GM23338 (cell line): ENCODE data around the gene WDR41. TPM values are rescaled to one million over a fixed set of nuclear protein-coding genes. Genes with fewer than 3 reads are reported as not detected.

Experiments used
- ATAC-seq: fragments of 200-7000 bp; cut with Tn5 transposase; 3 replicates; pipeline ENCODE4 v1.9.1; 2020
- DNase-seq: peaks from one replicate; pipeline ENCODE4 v3.0.0-alpha.2; 2015; ENCODE audit warnings: low spot score
- H2AFZ ChIP-seq: fragments of 200-600 bp; sonication (generic); 2 replicates; pipeline ENCODE4 v1.8.0; 2016; ENCODE audit warnings: antibody characterized with exemption, mild to moderate bottlenecking, moderate library complexity
- H3F3A ChIP-seq: fragments of 200-600 bp; sonication (generic); replicated peaks from 2 replicates; pipeline ENCODE4 v1.8.0; 2017; ENCODE audit warnings: antibody characterized with exemption, mixed run types, low read depth
- H3K27ac ChIP-seq: fragments of 200-600 bp; sonication (generic); 2 replicates; pipeline ENCODE4 v1.6.1; 2016; ENCODE audit warnings: low read depth
- H3K27me3 ChIP-seq: fragments of 200-600 bp; sonication (generic); 2 replicates; pipeline ENCODE4 v1.8.0; 2016; ENCODE audit warnings: mild to moderate bottlenecking, mixed run types, moderate library complexity; ENCODE audit not compliant: insufficient read depth
- H3K36me3 ChIP-seq: fragments of 200-600 bp; sonication (generic); 2 replicates; pipeline ENCODE4 v1.8.0; 2016; ENCODE audit warnings: mild to moderate bottlenecking; ENCODE audit not compliant: insufficient read depth
- H3K4me1 ChIP-seq: fragments of 200-600 bp; sonication (generic); 2 replicates; pipeline ENCODE4 v1.8.0; 2016; ENCODE audit warnings: mild to moderate bottlenecking, moderate library complexity; ENCODE audit not compliant: insufficient read depth
- H3K4me2 ChIP-seq: fragments of 200-600 bp; sonication (generic); 2 replicates; pipeline ENCODE4 v1.7.1; 2017; ENCODE audit warnings: mixed run types
- H3K4me3 ChIP-seq: fragments of 200-600 bp; sonication (generic); 2 replicates; pipeline ENCODE4 v1.6.1; 2016; ENCODE audit warnings: mixed run types
- H3K79me2 ChIP-seq: fragments of 200-600 bp; sonication (generic); replicated peaks from 2 replicates; pipeline ENCODE4 v1.8.0; 2017; ENCODE audit warnings: mild to moderate bottlenecking; ENCODE audit not compliant: insufficient read depth
- H3K9me2 ChIP-seq: fragments of 200-600 bp; sonication (generic); 2 replicates; pipeline ENCODE4 v1.8.0; 2017; ENCODE audit not compliant: insufficient read depth
- H4K20me1 ChIP-seq: fragments of 200-600 bp; sonication (generic); replicated peaks from 2 replicates; pipeline ENCODE4 v1.8.0; 2017; ENCODE audit warnings: mild to moderate bottlenecking; ENCODE audit not compliant: insufficient read depth
- H3K27ac Mint-ChIP-seq: 2 replicates; pipeline ENCODE4 v1.8.0; 2020; ENCODE audit warnings: inconsistent platforms, mild to moderate bottlenecking, moderate library complexity, mixed read lengths
- H3K27me3 Mint-ChIP-seq: 3 replicates; pipeline ENCODE4 v1.8.0; 2022; ENCODE audit warnings: low read depth, mild to moderate bottlenecking, moderate library complexity, mixed read lengths, inconsistent platforms; ENCODE audit not compliant: insufficient read depth, poor library complexity
- H3K36me3 Mint-ChIP-seq: 3 replicates; pipeline ENCODE4 v1.8.0; 2021; ENCODE audit warnings: low read depth, mild to moderate bottlenecking, inconsistent platforms, moderate library complexity, mixed read lengths
- H3K4me1 Mint-ChIP-seq: 3 replicates; pipeline ENCODE4 v1.8.0; 2020; ENCODE audit warnings: mild to moderate bottlenecking, inconsistent platforms, mixed read lengths
- H3K4me3 Mint-ChIP-seq: 3 replicates; pipeline ENCODE4 v1.8.0; 2021; ENCODE audit warnings: moderate library complexity, mild to moderate bottlenecking, inconsistent platforms, mixed read lengths
- H3K9me3 Mint-ChIP-seq: 3 replicates; pipeline ENCODE4 v1.8.0; 2020; ENCODE audit warnings: moderate library complexity, mild to moderate bottlenecking, inconsistent platforms, mixed read lengths
- CREB1 ChIP-seq: fragments of 250-450 bp; sonication (Bioruptor Pico); IDR thresholded peaks from 2 replicates; pipeline ENCODE4 v1.5.0; 2020; ENCODE audit warnings: low read depth, mild to moderate bottlenecking, moderate library complexity
- CTCF ChIP-seq, 2 experiments: fragments of 200-600 bp in 1 of 2; sonication (generic) in 1 of 2; conservative IDR thresholded peaks; 2 replicates each; pipeline versions ENCODE4 v1.5.1 to v1.6.1; 2016 to 2017; ENCODE audit warnings: antibody characterized with exemption in 2 of 2, low read depth in 2 of 2, mild to moderate bottlenecking in 2 of 2, moderate library complexity in 1 of 2
- EZH2 ChIP-seq: fragments of 200-600 bp; sonication (generic); IDR thresholded peaks from one replicate; pipeline ENCODE4 v1.8.0; 2017; ENCODE audit warnings: antibody characterized with exemption, mild to moderate bottlenecking, low read depth; ENCODE audit not compliant: unreplicated experiment
- EZH2phosphoT487 ChIP-seq: fragments of 200-600 bp; sonication (generic); IDR thresholded peaks from one replicate; pipeline ENCODE4 v1.8.1; 2018; ENCODE audit warnings: antibody characterized with exemption; ENCODE audit not compliant: unreplicated experiment
- JUNB ChIP-seq: IDR thresholded peaks from one replicate; pipeline ENCODE4 v1.6.1; 2016; ENCODE audit warnings: antibody characterized with exemption; ENCODE audit not compliant: unreplicated experiment
- NANOG ChIP-seq: IDR thresholded peaks from 2 replicates; pipeline ENCODE4 v1.6.1; 2016; ENCODE audit warnings: antibody characterized with exemption, borderline replicate concordance
- POLR2AphosphoS5 ChIP-seq: IDR thresholded peaks from 2 replicates; pipeline ENCODE4 v1.6.1; 2016; ENCODE audit warnings: antibody characterized with exemption, low read depth
- REST ChIP-seq: IDR thresholded peaks from one replicate; pipeline ENCODE4 v1.6.1; 2018; ENCODE audit warnings: antibody characterized with exemption; ENCODE audit not compliant: unreplicated experiment
- STAT1 ChIP-seq: IDR thresholded peaks from one replicate; pipeline ENCODE4 v1.6.1; 2016; ENCODE audit warnings: antibody characterized with exemption; ENCODE audit not compliant: unreplicated experiment
- ZNF114 ChIP-seq: fragments of 250-450 bp; sonication (Bioruptor Pico); IDR thresholded peaks from 2 replicates; pipeline ENCODE4 v1.5.0; 2020; ENCODE audit warnings: mild to moderate bottlenecking, moderate library complexity
- ZNF331 ChIP-seq: fragments of 250-450 bp; sonication (Bioruptor Pico); IDR thresholded peaks from 2 replicates; pipeline ENCODE4 v1.5.0; 2020; ENCODE audit warnings: low read depth, mild to moderate bottlenecking, moderate library complexity
- ZNF462 ChIP-seq: fragments of 250-450 bp; sonication (Bioruptor Pico); IDR thresholded peaks from 2 replicates; pipeline ENCODE4 v1.5.0; 2020; ENCODE audit warnings: mild to moderate bottlenecking, moderate library complexity
- polyA plus RNA-seq: library from polyadenylated mRNA; unstranded; fragments of >200 nt; fragmentation: Nextera tagmentation; extraction: Ambion mirVana; gene quantifications from 2 replicates; pipeline ENCODE4 v1.2.1, GENCODE V29; 2016
- total RNA-seq: library from RNA; depleted of rRNA; stranded (reverse); fragments of >200 nt; shearing (Covaris generic); gene quantifications from 2 replicates; pipeline ENCODE4 v1.2.3, GENCODE V29; 2014
- TF ChIP-seq, protein P1 (sequence below): IDR thresholded peaks from 2 replicates; pipeline ENCODE4 v1.6.1; 2016; ENCODE audit warnings: antibody characterized with exemption

The WDR41 gene
- total and polyA plus RNA-seq, 2 experiments from 2014 or later, result 19.1 to 40.4 TPM

DNA sequence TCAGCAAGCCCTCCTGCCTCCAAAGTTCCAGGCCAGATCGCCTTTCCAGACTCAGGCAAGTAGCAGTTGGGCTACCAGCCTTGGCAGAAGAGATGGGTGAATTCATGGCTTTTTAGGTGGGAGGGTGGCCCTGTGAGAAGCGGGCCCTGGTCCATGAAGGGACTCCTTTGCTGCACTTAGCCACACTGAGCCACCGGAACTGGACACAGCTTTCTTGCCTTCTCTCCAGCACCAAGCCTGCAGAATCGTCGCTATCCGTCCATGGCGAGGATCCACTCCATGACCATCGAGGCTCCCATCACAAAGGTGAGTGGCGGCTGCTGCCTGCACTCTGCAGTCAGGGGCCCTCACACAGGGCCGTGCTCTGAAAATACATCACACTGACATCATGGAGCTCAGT, 85.0 kb downstream of the WDR41 start:
- no peaks in the 10 kb centered on the region for H3K27me3 ChIP-seq

More for the DNA sequence above, 85.0 kb downstream of the WDR41 start:
- Histone ChIP-seq H3K9me2 (no peaks in the 10 kb centered on the region), H3F3A (no peaks in the 10 kb centered on the region), H3K4me1 (peaks cover 5% of the 10 kb centered on the region; the same call in 1 of the 2 replicates), H3K4me2 (no peak overlapping the region), H3K79me2 (no peaks in the 10 kb centered on the region), H3K4me3 (no peak overlapping the region), H3K36me3 (no peaks in the 10 kb centered on the region), H2AFZ (no peak overlapping the region), H3K27ac (no peak overlapping the region), H4K20me1 (no peaks in the 10 kb centered on the region)
- ATAC-seq, result no peak
- DNase-seq, result no peak
- H3K9me3 Mint-ChIP-seq, result no peaks in the 10 kb centered on the region
- H3K36me3 Mint-ChIP-seq, result no peaks in the 10 kb centered on the region
- no peak overlapping the region for H3K27ac Mint-ChIP-seq
- no peak overlapping the region for H3K4me3 Mint-ChIP-seq
- H3K27me3 Mint-ChIP-seq, result peaks cover 4% of the 10 kb centered on the region
- TF ChIP-seq, protein P1, sequence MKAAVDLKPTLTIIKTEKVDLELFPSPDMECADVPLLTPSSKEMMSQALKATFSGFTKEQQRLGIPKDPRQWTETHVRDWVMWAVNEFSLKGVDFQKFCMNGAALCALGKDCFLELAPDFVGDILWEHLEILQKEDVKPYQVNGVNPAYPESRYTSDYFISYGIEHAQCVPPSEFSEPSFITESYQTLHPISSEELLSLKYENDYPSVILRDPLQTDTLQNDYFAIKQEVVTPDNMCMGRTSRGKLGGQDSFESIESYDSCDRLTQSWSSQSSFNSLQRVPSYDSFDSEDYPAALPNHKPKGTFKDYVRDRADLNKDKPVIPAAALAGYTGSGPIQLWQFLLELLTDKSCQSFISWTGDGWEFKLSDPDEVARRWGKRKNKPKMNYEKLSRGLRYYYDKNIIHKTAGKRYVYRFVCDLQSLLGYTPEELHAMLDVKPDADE, result no peak
- TF ChIP-seq ZNF462 (CRISPR knock-in tag), result no peak
- TF ChIP-seq ZNF114 (CRISPR knock-in tag), result no peak
- TF ChIP-seq CREB1, result no peak
- TF ChIP-seq EZH2, result no peak
- no peak for TF ChIP-seq EZH2phosphoT487
- TF ChIP-seq POLR2AphosphoS5, result no peak
- no peak for TF ChIP-seq REST
- TF ChIP-seq CTCF (conservative IDR thresholded peaks at IDR 0.05; ENCODE audit: low read depth in 2 of 2), result no peak
- TF ChIP-seq JUNB, result no peak
- TF ChIP-seq ZNF331 (CRISPR knock-in tag), result no peak
- TF ChIP-seq NANOG, result no peak
- no peak for TF ChIP-seq STAT1
- H3K4me1 Mint-ChIP-seq, result no peaks in the 10 kb centered on the region; the same call in 2 of the 3 replicates
